Thyroid gland (tissue), 4 donors: ENCODE measurements around the gene CDS1.

ENCODE experiments used
- CTCF ChIP-seq, 6 experiments: fragments of 200-600 bp in 3 of 6; fragments of 450-650 bp in 3 of 6; sonication (generic) in 3 of 6; IDR thresholded peaks; one replicate each; pipeline ENCODE4 v1.5.1; 2016 to 2019; ENCODE audit warnings: antibody characterized with exemption in 6 of 6, mild to moderate bottlenecking in 2 of 6, inconsistent platforms in 1 of 6, moderate library complexity in 1 of 6
- POLR2A ChIP-seq, 2 donors: fragments of 450-650 bp; IDR thresholded peaks; one replicate each; pipeline ENCODE4 v1.6.1; 2017; ENCODE audit warnings: antibody characterized with exemption in 2 of 2, mild to moderate bottlenecking in 2 of 2, moderate library complexity in 1 of 2

DNA sequence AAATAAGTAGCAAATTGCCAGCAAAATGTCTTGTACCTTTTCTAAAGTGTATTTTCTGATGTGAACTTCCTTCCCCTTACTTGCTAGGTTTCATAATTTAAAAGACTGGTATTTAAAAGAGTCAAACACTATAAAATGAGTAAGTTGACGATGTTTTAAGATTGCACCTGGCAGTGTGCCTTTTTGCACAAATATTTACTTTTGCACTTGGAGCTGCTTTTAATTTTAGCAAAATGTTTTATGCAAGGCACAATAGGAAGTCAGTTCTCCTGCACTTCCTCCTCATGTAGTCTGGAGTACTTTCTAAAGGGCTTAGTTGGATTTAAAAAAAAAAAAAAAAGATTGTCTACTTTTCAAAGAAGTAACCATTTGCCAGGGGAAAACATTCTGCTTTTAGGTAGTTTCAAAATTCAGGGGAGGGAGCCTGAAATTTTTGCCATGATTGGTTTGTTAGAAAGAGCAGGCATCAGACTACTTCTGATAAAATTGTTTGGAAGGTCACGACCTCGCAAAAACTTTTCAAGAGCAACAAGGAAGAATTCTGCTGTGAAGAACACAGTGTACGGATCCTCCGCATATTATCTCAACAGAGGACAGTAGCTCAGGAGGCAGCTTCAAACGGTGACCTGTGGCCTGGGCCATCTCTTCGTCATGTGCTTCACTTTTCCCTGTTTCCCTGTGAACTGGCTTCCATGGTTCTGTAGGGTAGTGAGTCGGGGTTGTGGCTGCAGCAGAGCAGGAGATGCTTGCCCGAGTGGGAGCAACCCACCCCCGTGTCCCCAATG, 66.1 kb downstream of the CDS1 start:
- TF ChIP-seq POLR2A (IDR thresholded peaks at IDR 0.05) (no peak), CTCF (IDR thresholded peaks at IDR 0.05) (no peak)
